WTC11 (cell line): ENCODE data around the gene ACTN1.

Source experiments
- ATF1 ChIP-seq: sonication (generic); formaldehyde crosslinking; IDR thresholded peaks from 2 replicates; pipeline ENCODE4 v1.8.1; 2023; ENCODE audit warnings: mild to moderate bottlenecking, moderate library complexity, missing genetic modification reagents
- ATF3 ChIP-seq: sonication (generic); formaldehyde crosslinking; conservative IDR thresholded peaks from 2 replicates; pipeline ENCODE4 v1.8.1; 2022; ENCODE audit warnings: mild to moderate bottlenecking, missing genetic modification reagents
- CTCF ChIP-seq: fragments of 200-600 bp; IDR thresholded peaks from 2 replicates; pipeline ENCODE4 v1.8.0; 2022; ENCODE audit warnings: antibody characterized with exemption
- E2F5 ChIP-seq: sonication (generic); formaldehyde crosslinking; IDR thresholded peaks from 2 replicates; pipeline ENCODE4 v1.8.1; 2022; ENCODE audit warnings: mild to moderate bottlenecking, moderate library complexity, missing genetic modification reagents
- FOXJ3 ChIP-seq: sonication (generic); formaldehyde crosslinking; IDR thresholded peaks from 2 replicates; pipeline ENCODE4 v1.9.0; 2021; ENCODE audit warnings: missing genetic modification reagents, mild to moderate bottlenecking, borderline replicate concordance
- JUN ChIP-seq: sonication (generic); formaldehyde crosslinking; IDR thresholded peaks from 2 replicates; pipeline ENCODE4 v1.8.0; 2023; ENCODE audit warnings: mild to moderate bottlenecking, missing genetic modification reagents
- NR3C1 ChIP-seq: sonication (generic); formaldehyde crosslinking; conservative IDR thresholded peaks from 2 replicates; pipeline ENCODE4 v1.8.1; 2023; ENCODE audit warnings: low read depth, mild to moderate bottlenecking, missing genetic modification reagents
- SP1 ChIP-seq: sonication (generic); formaldehyde crosslinking; conservative IDR thresholded peaks from 2 replicates; pipeline ENCODE4 v1.8.1; 2022; ENCODE audit warnings: missing genetic modification reagents
- USF1 ChIP-seq: sonication (generic); formaldehyde crosslinking; IDR thresholded peaks from 2 replicates; pipeline ENCODE4 v1.8.0; 2022; ENCODE audit warnings: mild to moderate bottlenecking, missing genetic modification reagents
- ZNF138 ChIP-seq: sonication (generic); formaldehyde crosslinking; conservative IDR thresholded peaks from 2 replicates; pipeline ENCODE4 v1.8.1; 2022; ENCODE audit warnings: mild to moderate bottlenecking, moderate library complexity, missing genetic modification reagents

GRCh38 chr14:68973639-68974038 is 5.5 kb downstream of the ACTN1 start:
- TF ChIP-seq CTCF (no peak), USF1 (CRISPR knock-in tag) (no peak), JUN (CRISPR knock-in tag) (no peak), SP1 (CRISPR knock-in tag) (no peak), E2F5 (CRISPR knock-in tag) (no peak), FOXJ3 (no peak), ATF3 (CRISPR knock-in tag) (no peak), NR3C1 (CRISPR knock-in tag) (no peak), ATF1 (CRISPR knock-in tag) (no peak), ZNF138 (CRISPR knock-in tag) (no peak)
